ENCODE measurements around the gene RNH1. TPM values are rescaled to one million over a fixed set of nuclear protein-coding genes. Genes with fewer than 3 reads are reported as not detected.

The RNH1 gene
- total RNA-seq, 1 donor from 2014 or later: 237 TPM

DNA sequence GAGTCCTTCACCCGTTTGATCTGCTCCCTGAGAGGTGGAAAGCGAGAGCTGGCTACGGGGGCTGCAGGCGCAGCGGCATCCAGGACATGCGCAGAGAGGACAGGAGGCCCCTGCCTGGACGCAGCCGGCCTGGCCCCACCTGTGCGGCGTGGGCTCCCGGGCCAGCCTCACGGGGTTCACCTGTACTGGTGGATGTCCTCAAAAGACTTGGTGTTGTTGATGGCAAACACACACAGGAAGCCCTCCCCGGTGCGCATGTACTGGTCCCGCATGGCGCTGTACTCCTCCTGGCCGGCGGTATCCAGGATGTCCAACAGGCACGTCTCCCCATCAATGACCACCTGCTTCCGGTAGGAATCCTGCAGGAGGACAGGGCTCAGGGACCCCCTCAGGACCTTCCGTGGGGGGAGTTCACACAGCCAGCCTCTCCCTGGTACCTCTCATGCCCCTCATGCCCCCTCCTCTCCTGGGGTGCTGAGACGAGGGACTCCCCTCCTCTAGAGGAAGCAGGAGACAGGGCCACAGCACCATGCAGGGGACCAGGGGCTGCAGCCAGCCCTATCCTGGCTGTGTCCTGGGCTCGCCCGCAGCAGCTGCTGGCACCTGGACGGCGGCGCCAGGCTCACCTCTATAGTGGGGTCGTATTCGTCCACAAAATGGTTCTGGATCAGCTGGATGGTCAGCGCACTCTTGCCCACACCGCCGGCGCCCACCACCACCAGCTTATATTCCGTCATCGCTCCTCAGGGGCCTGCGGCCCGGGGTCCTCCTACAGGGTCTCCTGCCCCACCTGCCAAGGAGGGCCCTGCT lies 26.7 kb upstream of the RNH1 start:
- no peak for DNase-seq
- Histone ChIP-seq H3K4me3 (peak overlapping the region; percentile 80), H3K27me3 (ENCODE audit: low read depth) (peaks cover 4% of the 10 kb centered on the region), H3K9me3 (no peaks in the 10 kb centered on the region), H3K36me3 (peaks cover 33% of the 10 kb centered on the region), H3K27ac (peak overlapping the region; percentile 59), H3K4me1 (peaks cover 34% of the 10 kb centered on the region)
- intact Hi-C loops (cut with DNase I): no loop called here
- TF ChIP-seq, protein P1, sequence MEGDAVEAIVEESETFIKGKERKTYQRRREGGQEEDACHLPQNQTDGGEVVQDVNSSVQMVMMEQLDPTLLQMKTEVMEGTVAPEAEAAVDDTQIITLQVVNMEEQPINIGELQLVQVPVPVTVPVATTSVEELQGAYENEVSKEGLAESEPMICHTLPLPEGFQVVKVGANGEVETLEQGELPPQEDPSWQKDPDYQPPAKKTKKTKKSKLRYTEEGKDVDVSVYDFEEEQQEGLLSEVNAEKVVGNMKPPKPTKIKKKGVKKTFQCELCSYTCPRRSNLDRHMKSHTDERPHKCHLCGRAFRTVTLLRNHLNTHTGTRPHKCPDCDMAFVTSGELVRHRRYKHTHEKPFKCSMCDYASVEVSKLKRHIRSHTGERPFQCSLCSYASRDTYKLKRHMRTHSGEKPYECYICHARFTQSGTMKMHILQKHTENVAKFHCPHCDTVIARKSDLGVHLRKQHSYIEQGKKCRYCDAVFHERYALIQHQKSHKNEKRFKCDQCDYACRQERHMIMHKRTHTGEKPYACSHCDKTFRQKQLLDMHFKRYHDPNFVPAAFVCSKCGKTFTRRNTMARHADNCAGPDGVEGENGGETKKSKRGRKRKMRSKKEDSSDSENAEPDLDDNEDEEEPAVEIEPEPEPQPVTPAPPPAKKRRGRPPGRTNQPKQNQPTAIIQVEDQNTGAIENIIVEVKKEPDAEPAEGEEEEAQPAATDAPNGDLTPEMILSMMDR (IDR thresholded peaks at IDR 0.05): no peak
- no peak for ATAC-seq

DNA sequence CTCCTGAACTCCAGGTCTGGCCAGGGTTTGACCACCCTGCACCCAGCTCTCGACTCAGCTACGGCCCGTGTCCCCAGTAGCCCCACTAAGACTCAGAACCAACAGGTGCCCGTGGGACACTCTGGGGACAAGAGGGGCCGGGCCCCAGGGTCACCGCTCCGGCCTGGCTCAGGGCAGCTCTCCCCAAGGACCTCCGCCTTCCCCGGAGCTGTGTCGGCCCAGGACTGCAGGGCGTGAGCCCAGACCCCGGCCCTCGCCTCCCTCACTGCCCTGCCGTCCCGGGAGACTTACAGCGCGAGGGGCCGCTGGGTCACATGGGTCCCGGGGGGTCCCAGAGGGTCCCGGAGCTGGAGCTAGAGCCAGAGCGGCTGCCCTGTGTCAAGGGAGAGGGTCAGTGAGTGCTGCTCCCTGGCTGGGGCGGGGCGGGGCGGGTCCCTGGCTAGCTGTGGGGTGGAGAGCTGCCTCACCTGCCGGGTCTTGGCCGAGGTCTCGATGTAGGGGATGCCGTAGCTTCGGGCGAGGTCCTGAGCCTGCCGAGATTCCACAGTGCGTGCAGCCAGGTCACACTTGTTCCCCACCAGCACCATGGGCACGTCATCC lies 26.0 kb upstream of the RNH1 start:
- no peaks in the 10 kb centered on the region for H3K9me3 ChIP-seq
- H3K27me3 ChIP-seq (ENCODE audit: low read depth): peaks cover 4% of the 10 kb centered on the region
- ATAC-seq: no peak
- H3K4me3 ChIP-seq: no peak overlapping the region
- H3K36me3 ChIP-seq: peaks cover 33% of the 10 kb centered on the region
- no peak for DNase-seq
- TF ChIP-seq, protein P1 (IDR thresholded peaks at IDR 0.05): no peak
- intact Hi-C loops (cut with DNase I): no loop called here
- peaks cover 34% of the 10 kb centered on the region for H3K4me1 ChIP-seq
- H3K27ac ChIP-seq: no peak overlapping the region

DNA sequence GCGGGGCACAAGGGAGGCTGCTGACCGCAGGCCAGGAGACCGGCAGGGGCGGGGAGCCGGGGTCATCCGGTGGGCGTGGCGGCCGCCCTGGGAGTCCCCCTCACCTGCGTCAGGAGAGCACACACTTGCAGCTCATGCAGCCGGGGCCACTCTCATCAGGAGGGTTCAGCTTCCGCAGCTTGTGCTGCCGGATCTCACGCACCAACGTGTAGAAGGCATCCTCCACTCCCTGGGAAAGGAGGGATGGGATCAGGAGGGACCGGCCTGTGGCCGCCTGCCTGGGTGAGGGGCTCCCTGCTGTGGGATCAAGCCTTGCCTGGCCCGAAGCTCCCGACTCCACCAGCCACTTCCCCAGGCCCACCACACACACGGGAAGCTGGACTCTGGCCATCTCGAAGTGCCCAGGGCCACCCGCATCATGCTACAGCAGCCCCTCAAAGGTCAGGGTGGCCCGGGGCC lies 25.5 kb upstream of the RNH1 start:
- H3K27ac ChIP-seq: no peak overlapping the region
- TF ChIP-seq, protein P1 (IDR thresholded peaks at IDR 0.05): no peak
- peaks cover 33% of the 10 kb centered on the region for H3K36me3 ChIP-seq
- no peak overlapping the region for H3K4me3 ChIP-seq
- intact Hi-C loops (cut with DNase I): no loop called here
- peaks cover under 1% of the 10 kb centered on the region for H3K27me3 ChIP-seq (ENCODE audit: low read depth)
- DNase-seq (no peak), ATAC-seq (no peak)
- peaks cover 29% of the 10 kb centered on the region for H3K4me1 ChIP-seq
- no peaks in the 10 kb centered on the region for H3K9me3 ChIP-seq

DNA sequence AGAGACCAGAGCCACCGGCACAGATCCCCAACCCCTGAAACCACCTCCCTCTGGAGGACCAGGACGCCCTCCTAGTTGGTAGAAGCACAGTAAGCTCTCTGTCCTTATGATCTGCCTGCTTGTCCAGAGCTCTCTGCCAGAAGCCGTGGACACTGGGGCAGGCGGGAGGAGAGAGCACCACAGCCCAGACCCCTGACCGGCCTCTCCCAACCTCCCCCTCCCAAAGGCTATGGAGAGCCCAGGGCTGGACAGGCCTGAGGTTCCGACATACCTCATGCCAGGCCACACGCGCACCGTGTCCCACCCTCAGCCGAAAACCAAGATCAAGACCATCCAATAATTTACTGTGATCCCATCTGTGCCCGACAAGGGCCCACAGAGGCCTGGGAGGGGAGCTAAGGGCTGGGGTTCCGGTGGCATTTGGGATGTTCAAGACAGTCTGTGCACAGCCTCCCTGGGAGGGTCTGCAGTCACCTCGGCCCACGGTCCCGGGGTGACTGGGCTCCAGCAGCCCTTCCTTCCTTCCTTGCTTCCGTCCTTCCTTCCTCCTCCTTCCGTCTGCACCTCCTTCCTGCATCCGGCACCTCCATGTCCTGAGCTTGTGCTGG lies 25.0 kb upstream of the RNH1 start:
- DNase-seq: no peak
- Histone ChIP-seq H3K4me1 (peaks cover 24% of the 10 kb centered on the region), H3K9me3 (no peaks in the 10 kb centered on the region), H3K4me3 (no peak overlapping the region), H3K36me3 (peaks cover 33% of the 10 kb centered on the region), H3K27ac (no peak overlapping the region), H3K27me3 (ENCODE audit: low read depth) (no peaks in the 10 kb centered on the region)
- TF ChIP-seq, protein P1 (IDR thresholded peaks at IDR 0.05): no peak
- intact Hi-C loops (cut with DNase I): no loop called here
- ATAC-seq: no peak

DNA sequence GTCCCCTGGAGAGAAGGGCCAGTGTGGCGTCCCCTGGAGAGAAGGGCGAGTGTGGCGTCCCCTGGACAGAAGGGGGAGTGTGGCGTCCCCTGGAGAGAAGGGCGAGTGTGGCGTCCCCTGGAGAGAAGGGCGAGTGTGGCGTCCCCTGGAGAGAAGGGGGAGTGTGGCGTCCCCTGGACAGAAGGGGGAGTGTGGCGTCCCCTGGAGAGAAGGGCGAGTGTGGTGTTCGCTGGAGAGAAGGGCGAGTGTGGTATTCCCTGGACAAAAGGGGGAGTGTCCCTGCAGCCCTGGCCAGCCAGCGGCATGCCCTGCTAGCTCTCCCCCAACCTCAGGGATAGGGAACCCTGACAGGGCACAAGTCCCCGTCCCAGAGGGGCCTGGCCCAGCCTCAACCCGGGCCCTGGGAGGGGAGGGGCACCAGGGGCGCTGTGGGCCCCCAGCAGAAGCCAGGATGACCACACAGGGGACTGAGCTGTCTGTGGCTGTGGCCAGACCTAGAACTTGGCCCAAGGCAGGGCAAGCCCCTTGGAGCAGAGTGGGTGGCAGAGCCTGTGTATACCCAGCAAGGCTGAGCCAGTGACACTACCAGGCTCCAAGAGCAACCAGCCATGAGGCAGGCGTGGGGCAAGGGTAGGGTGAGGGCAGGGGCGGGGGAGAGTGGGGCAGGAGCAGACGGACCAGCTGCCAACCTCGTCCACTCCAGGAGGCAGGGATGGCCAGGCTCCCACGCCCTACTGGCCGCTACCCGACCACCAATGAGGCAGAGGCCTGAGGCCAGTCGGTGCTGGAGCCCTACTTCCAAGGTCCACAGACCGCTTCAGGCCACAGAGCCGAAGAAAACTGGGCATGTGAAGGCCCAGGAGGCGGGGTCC lies 24.2 kb upstream of the RNH1 start:
- H3K4me1 ChIP-seq: peaks cover 15% of the 10 kb centered on the region
- TF ChIP-seq, protein P1 (IDR thresholded peaks at IDR 0.05): no peak
- DNase-seq (no peak), ATAC-seq (no peak)
- H3K27ac ChIP-seq: no peak overlapping the region
- H3K27me3 ChIP-seq (ENCODE audit: low read depth): no peaks in the 10 kb centered on the region
- no peak overlapping the region for H3K4me3 ChIP-seq
- no peaks in the 10 kb centered on the region for H3K9me3 ChIP-seq
- peaks cover 33% of the 10 kb centered on the region for H3K36me3 ChIP-seq
- intact Hi-C loops (cut with DNase I): no loop called here

All from lower lobe of right lung (tissue), 2 donors.